Lower leg skin (tissue), 4 donors: ENCODE results near the gene PLEKHA4. TPM values are rescaled to one million over a fixed set of nuclear protein-coding genes. Genes with fewer than 3 reads are reported as not detected.

ENCODE experiments used
- DNase-seq, 2 donors: peaks; one replicate each; pipeline ENCODE4 v3.0.0-alpha.2; 2019; ENCODE audit warnings: low spot score in 2 of 2
- H3K4me3 ChIP-seq: fragments of 200-600 bp; sonication (generic); 2 replicates; pipeline ENCODE4 v1.5.1; 2017; ENCODE audit warnings: mild to moderate bottlenecking, low read depth; ENCODE audit not compliant: poor library complexity, severe bottlenecking
- POLR2A ChIP-seq, 2 donors: fragments of 450-650 bp; IDR thresholded peaks; one replicate each; pipeline ENCODE4 v1.6.1; 2016 to 2017; ENCODE audit warnings: antibody characterized with exemption in 2 of 2, mild to moderate bottlenecking in 1 of 2, moderate library complexity in 1 of 2
- WGBS, 2 donors: methylation state at CpG; one replicate each; pipeline ENCODE4 v1.1.5; 2018; 5-methylcytosine and 5-hydroxymethylcytosine counted together
- intact Hi-C: fragments of 100-400 bp; cut with DNase I; formaldehyde crosslinking; loops from one replicate; pipeline ENCODE4 v1.15.0; 2023; ENCODE audit warnings: low total_unique reads
- total RNA-seq, 4 donors: library from RNA; depleted of rRNA; stranded (reverse); fragments of >200 nt; gene quantifications; one replicate each; pipeline ENCODE4 v1.1.0, GENCODE V29; 2016
- TF ChIP-seq, protein P1 (sequence below), 3 donors: fragments of 450-650 bp; IDR thresholded peaks; one replicate each; pipeline ENCODE4 v1.5.1; 2016; ENCODE audit warnings: antibody characterized with exemption in 3 of 3, mild to moderate bottlenecking in 3 of 3, moderate library complexity in 2 of 3

PLEKHA4 gene
- total RNA-seq, 4 donors from 2014 or later, result 2.9 to 7.2 (median 6.3) TPM

DNA sequence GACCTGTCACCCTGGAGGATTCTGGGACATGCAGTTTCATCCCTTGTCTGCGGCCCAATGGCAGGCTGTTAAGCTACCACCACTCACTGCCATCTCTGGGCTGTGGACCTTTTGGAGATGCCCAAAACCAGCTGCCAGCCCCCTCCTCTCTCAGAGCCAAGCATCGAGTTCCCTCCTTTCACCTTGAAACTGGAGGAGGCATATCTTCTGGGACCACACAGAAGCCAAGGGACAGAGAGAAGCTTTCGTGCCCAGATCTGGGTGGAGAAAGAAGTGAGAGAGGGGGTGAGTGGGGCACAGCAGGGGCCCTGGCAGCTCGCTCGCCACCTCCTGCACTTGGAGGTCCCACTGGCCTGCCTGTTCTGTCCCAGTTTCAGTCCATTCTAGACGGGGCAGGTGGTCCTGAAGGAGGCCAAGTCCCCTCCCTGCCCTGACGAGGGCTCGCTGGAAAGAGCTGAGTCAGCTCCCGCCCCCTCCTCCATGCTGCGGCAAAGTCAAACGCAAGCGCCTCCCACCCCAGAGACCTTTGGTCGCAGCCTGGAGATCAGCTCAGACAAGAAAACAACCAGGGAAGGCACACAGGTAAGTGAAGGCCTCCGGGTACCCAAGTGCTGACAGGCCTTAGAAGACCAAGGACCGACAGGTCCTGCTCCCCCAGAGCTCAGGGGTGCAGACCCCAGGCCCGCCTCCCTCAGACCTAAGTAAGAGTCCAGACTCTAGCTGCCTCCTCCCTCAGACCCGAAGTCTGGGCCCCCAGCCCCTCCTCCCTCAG, 61.4 kb downstream of the PLEKHA4 start:
- TF ChIP-seq POLR2A (IDR thresholded peaks at IDR 0.05), result no peak
- TF ChIP-seq, protein P1, sequence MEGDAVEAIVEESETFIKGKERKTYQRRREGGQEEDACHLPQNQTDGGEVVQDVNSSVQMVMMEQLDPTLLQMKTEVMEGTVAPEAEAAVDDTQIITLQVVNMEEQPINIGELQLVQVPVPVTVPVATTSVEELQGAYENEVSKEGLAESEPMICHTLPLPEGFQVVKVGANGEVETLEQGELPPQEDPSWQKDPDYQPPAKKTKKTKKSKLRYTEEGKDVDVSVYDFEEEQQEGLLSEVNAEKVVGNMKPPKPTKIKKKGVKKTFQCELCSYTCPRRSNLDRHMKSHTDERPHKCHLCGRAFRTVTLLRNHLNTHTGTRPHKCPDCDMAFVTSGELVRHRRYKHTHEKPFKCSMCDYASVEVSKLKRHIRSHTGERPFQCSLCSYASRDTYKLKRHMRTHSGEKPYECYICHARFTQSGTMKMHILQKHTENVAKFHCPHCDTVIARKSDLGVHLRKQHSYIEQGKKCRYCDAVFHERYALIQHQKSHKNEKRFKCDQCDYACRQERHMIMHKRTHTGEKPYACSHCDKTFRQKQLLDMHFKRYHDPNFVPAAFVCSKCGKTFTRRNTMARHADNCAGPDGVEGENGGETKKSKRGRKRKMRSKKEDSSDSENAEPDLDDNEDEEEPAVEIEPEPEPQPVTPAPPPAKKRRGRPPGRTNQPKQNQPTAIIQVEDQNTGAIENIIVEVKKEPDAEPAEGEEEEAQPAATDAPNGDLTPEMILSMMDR (IDR thresholded peaks at IDR 0.05), result no peak
- WGBS, 2 donors, result 83 to 85% methylated on average over 17 of the region's 17 CpGs
- no peak overlapping the region for H3K4me3 ChIP-seq
- DNase-seq, result no peak
- intact Hi-C loops, result no loop called here

- no peak for DNase-seq
- 83 to 90% methylated on average over 5 of the region's 5 CpGs for WGBS, 2 donors
- TF ChIP-seq, protein P1 (IDR thresholded peaks at IDR 0.05), result no peak
- TF ChIP-seq POLR2A (IDR thresholded peaks at IDR 0.05), result no peak
- intact Hi-C loops, result no loop called here
- H3K4me3 ChIP-seq, result no peak overlapping the region
Measured at GRCh38 chr19:48806518-48806817, 61.9 kb downstream of the PLEKHA4 start.

DNA sequence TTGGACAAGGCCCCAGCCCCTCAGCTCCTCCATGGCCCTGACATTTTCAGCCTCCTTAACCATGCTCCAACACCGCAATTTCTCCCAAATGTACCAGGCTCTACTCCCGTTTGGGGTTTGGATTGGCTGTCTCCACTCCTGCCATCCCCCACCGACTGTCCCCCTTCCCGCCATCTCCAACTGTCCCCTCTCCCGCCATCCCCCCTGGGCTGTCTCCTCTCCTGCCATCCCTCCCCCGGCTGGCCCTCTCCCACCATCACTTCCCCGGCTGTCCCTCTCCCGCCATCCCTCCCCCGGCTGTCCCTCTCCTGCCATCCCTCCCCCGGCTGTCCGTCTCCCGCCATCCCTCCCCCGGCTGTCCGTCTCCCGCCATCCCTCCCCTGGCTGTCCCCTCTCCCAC, 63.0 kb downstream of the PLEKHA4 start:
- 93% methylated on average over 13 to 15 of the region's 15 CpGs for WGBS, 2 donors
- no peak overlapping the region for H3K4me3 ChIP-seq
- no peak for TF ChIP-seq POLR2A (IDR thresholded peaks at IDR 0.05)
- TF ChIP-seq, protein P1 (IDR thresholded peaks at IDR 0.05), result no peak
- intact Hi-C loops, result no loop called here
- no peak for DNase-seq

DNA sequence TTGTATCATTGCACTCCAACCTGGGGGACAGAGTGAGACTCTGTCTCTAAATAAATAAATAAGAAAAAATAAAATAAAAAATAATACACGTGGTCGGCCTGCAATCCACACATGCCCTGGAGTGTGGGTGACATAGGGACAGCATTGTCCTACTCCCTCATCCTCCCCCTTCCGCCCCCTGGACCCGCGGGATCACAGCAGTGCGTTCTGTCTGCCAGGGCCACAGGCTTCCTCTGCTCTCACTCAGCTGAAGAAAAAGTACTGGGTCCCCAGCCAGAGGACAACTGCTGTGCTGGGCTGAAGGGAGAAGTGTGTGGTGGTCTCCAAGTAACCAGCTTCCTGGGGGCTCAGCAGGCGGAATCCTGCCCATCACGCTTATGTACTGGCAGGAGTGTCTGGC, 63.9 kb downstream of the PLEKHA4 start:
- TF ChIP-seq, protein P1 (IDR thresholded peaks at IDR 0.05), result no peak
- no peak for TF ChIP-seq POLR2A (IDR thresholded peaks at IDR 0.05)
- intact Hi-C loops, result no loop called here
- no peak overlapping the region for H3K4me3 ChIP-seq
- no peak for DNase-seq
- 75 to 88% methylated on average over 8 of the region's 8 CpGs for WGBS, 2 donors

DNA sequence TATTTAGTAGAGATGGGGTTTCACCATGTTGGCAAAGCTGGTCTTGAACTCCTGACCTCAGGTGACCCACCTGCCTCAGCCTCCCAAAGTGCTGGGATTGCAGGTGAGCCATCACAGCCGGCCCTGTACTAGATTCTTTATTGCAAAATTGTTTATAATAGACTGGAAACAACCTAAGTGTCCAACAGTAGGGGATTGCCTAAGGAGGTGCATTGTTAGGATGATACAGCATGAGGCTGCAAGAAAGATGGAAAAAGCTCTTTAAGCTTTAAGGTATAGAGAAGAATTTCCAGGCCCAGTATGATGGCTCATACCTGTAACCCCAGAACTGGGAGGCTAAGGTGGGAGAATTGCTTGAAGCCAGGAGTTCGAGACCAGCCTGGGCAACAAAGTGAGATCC, 65.8 kb downstream of the PLEKHA4 start:
- intact Hi-C loops, result no loop called here

More for the DNA sequence above, 65.8 kb downstream of the PLEKHA4 start:
- no peak for TF ChIP-seq POLR2A (IDR thresholded peaks at IDR 0.05)
- TF ChIP-seq, protein P1 (IDR thresholded peaks at IDR 0.05), result no peak
- no peak for DNase-seq
- 81 to 95% methylated on average over 2 of the region's 2 CpGs for WGBS, 2 donors
- no peak overlapping the region for H3K4me3 ChIP-seq
